Mammary microvascular endothelial cell (primary cell): Measurements from ENCODE around the gene HAUS7. TPM values are rescaled to one million over a fixed set of nuclear protein-coding genes. Genes with fewer than 3 reads are reported as not detected.

Experiments
- total RNA-seq: library from RNA; depleted of rRNA; stranded (reverse); fragments of >200 nt; gene quantifications from 2 replicates; pipeline ENCODE4 v1.2.3, GENCODE V29; 2015

Gene HAUS7
- 34.5 and 42.4 TPM in 2 replicates for total RNA-seq

GRCh38 chrX:153470411-153471363, at the start of gene HAUS7:
HAUS7 (minus strand) TSS chrX:153470576; CDS start chrX:153470557, 19 bp downstream.

GRCh38 chrX:153517423-153517822, 47.0 kb upstream of the HAUS7 start, which contains the start of gene ATP2B3:
ATP2B3 (plus strand) TSS chrX:153517642; CDS start chrX:153536248, 18,606 bp downstream.

GRCh38 chrX:153494541-153495361, 24.4 kb upstream of the HAUS7 start, which contains the start of gene BGN:
BGN (plus strand) TSS chrX:153494980; CDS start chrX:153504632, 9,652 bp downstream.

GRCh38 chrX:153445856-153446635, 24.3 kb downstream of the HAUS7 start, which contains the start of gene TREX2:
TREX2 (minus strand) TSS chrX:153446056; CDS start chrX:153445430, 626 bp downstream.

GRCh38 chrX:153411255-153411987, 59.0 kb downstream of the HAUS7 start, which contains the start of gene ZFP92:
ZFP92 (plus strand) TSS chrX:153411472; CDS start chrX:153418323, 6,851 bp downstream.

GRCh38 chrX:153401133-153401764, 69.1 kb downstream of the HAUS7 start, which contains the start of gene PNMA6E:
PNMA6E (minus strand) TSS chrX:153401350; CDS start chrX:153398849, 2,501 bp downstream.

Other genes starting within 250 kb of the HAUS7 start
- not detected in 2 replicates for gene PNMA6F, start 148.8 kb downstream of the HAUS7 start, total RNA-seq
- gene ZNF275, start 136.4 kb downstream of the HAUS7 start, total RNA-seq, result 3.3 and 4.4 TPM in 2 replicates
- not detected in 2 replicates for gene PNMA6E, start 69.2 kb downstream of the HAUS7 start, total RNA-seq
- 0.07 and 0.10 TPM in 2 replicates for gene ZFP92, start 59.1 kb downstream of the HAUS7 start, total RNA-seq
- 2.2 TPM in 1 of 2 replicates, not detected in the other for gene TREX2, start 24.5 kb downstream of the HAUS7 start, total RNA-seq
- 6.0 and 7.2 TPM in 2 replicates for gene BGN, start 24.4 kb upstream of the HAUS7 start, total RNA-seq
- not detected in 2 replicates for gene ATP2B3, start 47.1 kb upstream of the HAUS7 start, total RNA-seq
- 46.2 and 47.6 TPM in 2 replicates for gene CCNQ, start 128.6 kb upstream of the HAUS7 start, total RNA-seq
- not detected in 2 replicates for gene DUSP9, start 176.6 kb upstream of the HAUS7 start, total RNA-seq
- not detected in 2 replicates for gene PNCK, start 203.2 kb upstream of the HAUS7 start, total RNA-seq
- gene SLC6A8, start 217.3 kb upstream of the HAUS7 start, total RNA-seq, result 1.4 and 2.0 TPM in 2 replicates